ENCODE results near the gene BACE1. TPM values are rescaled to one million over a fixed set of nuclear protein-coding genes. Genes with fewer than 3 reads are reported as not detected.

BACE1 gene
- total and polyA plus RNA-seq, 10 donors: 2.1 to 31.7 (median 18.8) TPM

GRCh38 chr11:117251506-117251905, 64.5 kb downstream of the BACE1 start:
- TF ChIP-seq POLR2AphosphoS5 (IDR thresholded peaks at IDR 0.05) (no peak), POLR2A (IDR thresholded peaks at IDR 0.05) (no peak)
- TF ChIP-seq, protein P1, sequence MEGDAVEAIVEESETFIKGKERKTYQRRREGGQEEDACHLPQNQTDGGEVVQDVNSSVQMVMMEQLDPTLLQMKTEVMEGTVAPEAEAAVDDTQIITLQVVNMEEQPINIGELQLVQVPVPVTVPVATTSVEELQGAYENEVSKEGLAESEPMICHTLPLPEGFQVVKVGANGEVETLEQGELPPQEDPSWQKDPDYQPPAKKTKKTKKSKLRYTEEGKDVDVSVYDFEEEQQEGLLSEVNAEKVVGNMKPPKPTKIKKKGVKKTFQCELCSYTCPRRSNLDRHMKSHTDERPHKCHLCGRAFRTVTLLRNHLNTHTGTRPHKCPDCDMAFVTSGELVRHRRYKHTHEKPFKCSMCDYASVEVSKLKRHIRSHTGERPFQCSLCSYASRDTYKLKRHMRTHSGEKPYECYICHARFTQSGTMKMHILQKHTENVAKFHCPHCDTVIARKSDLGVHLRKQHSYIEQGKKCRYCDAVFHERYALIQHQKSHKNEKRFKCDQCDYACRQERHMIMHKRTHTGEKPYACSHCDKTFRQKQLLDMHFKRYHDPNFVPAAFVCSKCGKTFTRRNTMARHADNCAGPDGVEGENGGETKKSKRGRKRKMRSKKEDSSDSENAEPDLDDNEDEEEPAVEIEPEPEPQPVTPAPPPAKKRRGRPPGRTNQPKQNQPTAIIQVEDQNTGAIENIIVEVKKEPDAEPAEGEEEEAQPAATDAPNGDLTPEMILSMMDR (IDR thresholded peaks at IDR 0.05 in 8 of 11, conservative IDR thresholded peaks at IDR 0.05 in 3 of 11): no peak
- Histone ChIP-seq H3K27ac (no peak overlapping the region), H3K36me3 (peaks cover 3 to 87% (median 53%) of the 10 kb centered on the region in 6 donors), H3K4me3 (no peak overlapping the region), H3K27me3 (replicated peaks in 1 of 7) (no peaks in the 10 kb centered on the region), H3K4me1 (no peaks in the 10 kb centered on the region), H3K9me3 (no peaks in the 10 kb centered on the region)
- WGBS, 5 donors: 95 to 97% (median 97%) methylated on average over 7 to 10 of the region's 10 CpGs
- intact Hi-C loops (cut with DNase I; ENCODE audit: low total_unique reads): no loop called here
- no peak for DNase-seq

DNA sequence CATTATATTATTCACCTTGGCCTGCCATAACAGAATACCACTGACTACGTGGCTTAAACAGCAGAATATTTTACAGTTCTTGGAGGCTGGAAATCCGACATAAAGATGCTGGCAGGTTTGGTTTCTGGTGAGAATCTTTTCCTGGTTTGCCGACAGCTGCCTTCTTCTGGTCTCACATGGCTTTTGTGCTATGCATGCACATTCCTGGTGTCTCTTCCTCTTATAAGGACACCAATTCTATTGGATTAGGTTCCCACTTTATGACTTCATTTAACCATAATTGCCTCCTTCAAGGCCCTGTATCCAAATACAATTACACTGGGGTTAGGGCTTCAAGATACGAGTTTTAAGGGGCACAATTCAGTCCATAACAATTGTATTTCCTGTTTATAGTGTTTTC, 66.5 kb downstream of the BACE1 start:
- DNase-seq: no peak
- no peaks in the 10 kb centered on the region for H3K27me3 ChIP-seq (replicated peaks in 1 of 7)
- 90 to 94% (median 92%) methylated on average over 4 of the region's 4 CpGs for WGBS, 5 donors
- no peaks in the 10 kb centered on the region for H3K4me1 ChIP-seq
- H3K4me3 ChIP-seq: no peak overlapping the region
- peaks cover 3 to 88% (median 71%) of the 10 kb centered on the region in 6 donors for H3K36me3 ChIP-seq
- H3K9me3 ChIP-seq: no peaks in the 10 kb centered on the region
- TF ChIP-seq, protein P1 (IDR thresholded peaks at IDR 0.05 in 8 of 11, conservative IDR thresholded peaks at IDR 0.05 in 3 of 11): no peak
- TF ChIP-seq POLR2AphosphoS5 (IDR thresholded peaks at IDR 0.05) (no peak), POLR2A (IDR thresholded peaks at IDR 0.05) (no peak)
- intact Hi-C loops (cut with DNase I; ENCODE audit: low total_unique reads): no loop called here
- H3K27ac ChIP-seq: no peak overlapping the region

GRCh38 chr11:117248341-117248740, 67.7 kb downstream of the BACE1 start:
- intact Hi-C loops (cut with DNase I; ENCODE audit: low total_unique reads): no loop called here
- Histone ChIP-seq H3K4me1 (no peaks in the 10 kb centered on the region), H3K36me3 (peaks cover 3 to 90% (median 74%) of the 10 kb centered on the region in 6 donors), H3K27ac (no peak overlapping the region), H3K9me3 (no peaks in the 10 kb centered on the region), H3K4me3 (no peak overlapping the region), H3K27me3 (replicated peaks in 1 of 7) (no peaks in the 10 kb centered on the region)
- 96 to 97% (median 97%) methylated on average over 4 of the region's 4 CpGs for WGBS, 5 donors
- no peak for DNase-seq
- TF ChIP-seq, protein P1 (IDR thresholded peaks at IDR 0.05 in 8 of 11, conservative IDR thresholded peaks at IDR 0.05 in 3 of 11): no peak
- TF ChIP-seq POLR2AphosphoS5 (IDR thresholded peaks at IDR 0.05) (no peak), POLR2A (IDR thresholded peaks at IDR 0.05) (no peak)

GRCh38 chr11:117239295-117239694, 76.8 kb downstream of the BACE1 start:
- 73 to 95% (median 90%) methylated on average over 6 of the region's 6 CpGs for WGBS, 5 donors
- H3K4me1 ChIP-seq: peaks cover 0 to 8% (median 4%) of the 10 kb centered on the region in 6 donors
- H3K4me3 ChIP-seq: no peak overlapping the region
- no peaks in the 10 kb centered on the region for H3K9me3 ChIP-seq
- TF ChIP-seq POLR2AphosphoS5 (IDR thresholded peaks at IDR 0.05) (no peak), POLR2A (IDR thresholded peaks at IDR 0.05) (no peak)
- TF ChIP-seq, protein P1 (IDR thresholded peaks at IDR 0.05 in 8 of 11, conservative IDR thresholded peaks at IDR 0.05 in 3 of 11): no peak
- H3K36me3 ChIP-seq: peaks cover 0 to 79% (median 41%) of the 10 kb centered on the region in 6 donors
- DNase-seq: no peak
- intact Hi-C loops (cut with DNase I; ENCODE audit: low total_unique reads): loop anchor here (10.0 kb wide), 1 partner anchor 86 kb away; the partner anchor contains the start of gene CEP164
- no peaks in the 10 kb centered on the region for H3K27me3 ChIP-seq (replicated peaks in 1 of 7)
- no peak overlapping the region for H3K27ac ChIP-seq
